Transverse colon (tissue), 3 donors: ENCODE results near the gene CDK14.

Experiments
- CTCF ChIP-seq, 5 experiments: fragments of 200-600 bp in 3 of 5; fragments of 450-650 bp in 2 of 5; sonication (generic) in 3 of 5; IDR thresholded peaks; 1 replicate in 2 of 5; 2 replicates in 3 of 5; pipeline ENCODE4 v1.5.1; 2016 to 2017; ENCODE audit warnings: antibody characterized with exemption in 5 of 5, inconsistent platforms in 3 of 5, mild to moderate bottlenecking in 2 of 5, moderate library complexity in 1 of 5
- EP300 ChIP-seq: sonication (generic); formaldehyde crosslinking; IDR thresholded peaks from one replicate; pipeline ENCODE4 v1.6.1; 2017; ENCODE audit warnings: antibody characterized with exemption, low read depth

DNA sequence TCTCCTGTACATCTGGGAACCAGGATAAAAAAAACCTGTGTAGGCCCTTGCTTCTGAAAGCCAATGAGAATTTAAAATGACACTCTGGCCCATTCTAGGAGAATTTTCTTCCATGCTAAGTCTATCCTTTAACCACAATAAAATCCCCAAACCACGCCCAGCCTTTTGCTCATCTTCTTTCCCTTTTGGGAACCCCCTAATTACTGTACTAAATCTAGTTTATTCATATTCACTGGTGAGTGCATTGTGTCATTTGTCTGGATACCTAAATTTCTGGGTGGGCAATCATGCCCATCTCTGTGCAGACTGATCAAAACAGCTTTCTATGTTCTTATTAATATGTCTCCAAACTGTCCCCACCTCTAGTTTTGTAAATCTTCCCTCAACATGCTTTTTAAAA lies 11.7 kb upstream of the CDK14 start:
- TF ChIP-seq CTCF (IDR thresholded peaks at IDR 0.05): no peak
- TF ChIP-seq EP300: no peak
